H1 (cell line): ENCODE data around the gene CLIP4. TPM values are rescaled to one million over a fixed set of nuclear protein-coding genes. Genes with fewer than 3 reads are reported as not detected.

Experiments used
- CTCF ChIA-PET: fragments of 300-600 bp; sonication (Branson Sonifier 250); formaldehyde crosslinking; loops from one replicate; lab custom pipeline; 2021; ENCODE audit not compliant: partially characterized antibody; lab: Charles Lee
- POLR2A ChIA-PET: fragments of 300-600 bp; sonication (Branson Sonifier 250); formaldehyde crosslinking; loops from one replicate; lab custom pipeline; 2021; ENCODE audit warnings: inconsistent platforms; ENCODE audit not compliant: partially characterized antibody; lab: Charles Lee
- DNase-seq, 2 experiments: peaks; one replicate each; pipeline versions ENCODE4 v3.0.0 to v3.0.0-alpha.2; 2010 to 2022; ENCODE audit warnings: low spot score in 2 of 2, low read depth in 1 of 2, mixed read lengths in 1 of 2
- FAIRE-seq: peaks from 2 replicates; lab custom pipeline; 2011; peaks lifted over from hg19 to GRCh38; lab: Jason Lieb, UNC
- H2AFZ ChIP-seq: 2 replicates; pipeline ENCODE4 v1.8.1; 2012; ENCODE audit warnings: low read length, inconsistent platforms
- H2AK5ac ChIP-seq: 2 replicates; pipeline ENCODE4 v1.6.1; 2013; ENCODE audit warnings: low read depth, low read length
- H2BK120ac ChIP-seq: replicated peaks from 2 replicates; pipeline ENCODE3; 2013; ENCODE audit warnings: low read depth, low read length, inconsistent platforms
- H2BK12ac ChIP-seq: 2 replicates; pipeline ENCODE4 v1.6.1; 2013; ENCODE audit warnings: low read depth, low read length
- H2BK15ac ChIP-seq: 2 replicates; pipeline ENCODE4 v1.6.1; 2013; ENCODE audit warnings: low read length
- H2BK20ac ChIP-seq: 2 replicates; pipeline ENCODE4 v1.6.1; 2013; ENCODE audit warnings: low read length
- H2BK5ac ChIP-seq: 2 replicates; pipeline ENCODE4 v1.6.1; 2013; ENCODE audit warnings: low read depth, low read length
- H3K14ac ChIP-seq: 2 replicates; pipeline ENCODE4 v1.6.1; 2013; ENCODE audit warnings: inconsistent platforms; ENCODE audit not compliant: insufficient read length
- H3K18ac ChIP-seq: 2 replicates; pipeline ENCODE4 v1.6.1; 2013; ENCODE audit warnings: low read length; ENCODE audit errors: extremely low read depth
- H3K23ac ChIP-seq: 2 replicates; pipeline ENCODE4 v1.6.1; 2013; ENCODE audit warnings: inconsistent platforms; ENCODE audit not compliant: insufficient read length
- H3K23me2 ChIP-seq: 2 replicates; pipeline ENCODE4 v1.6.1; 2013; ENCODE audit warnings: low read depth, low read length
- H3K27ac ChIP-seq: 2 replicates; pipeline ENCODE4 v1.6.1; 2011; ENCODE audit warnings: low read depth, low read length, inconsistent platforms
- H3K27me3 ChIP-seq, 4 experiments: replicated peaks in 1 of 4; 1 replicate in 1 of 4; 2 replicates in 3 of 4; pipeline versions ENCODE4 v1.6.1 to v1.8.1; 2011 to 2013; ENCODE audit warnings: low read length in 3 of 4, mild to moderate bottlenecking in 3 of 4, inconsistent platforms in 2 of 4, mixed read lengths in 2 of 4, moderate library complexity in 1 of 4; ENCODE audit not compliant: control insufficient read depth in 3 of 4, insufficient read depth in 3 of 4; ENCODE audit errors: extremely low read depth in 1 of 4
- H3K36me3 ChIP-seq, 4 experiments: 2 replicates each; pipeline versions ENCODE4 v1.6.1 to v1.8.1; 2011 to 2013; ENCODE audit warnings: mild to moderate bottlenecking in 4 of 4, low read length in 3 of 4, moderate library complexity in 2 of 4, control low read depth in 1 of 4, inconsistent platforms in 1 of 4; ENCODE audit not compliant: insufficient read depth in 4 of 4, control insufficient read depth in 2 of 4
- H3K4ac ChIP-seq: replicated peaks from 2 replicates; pipeline ENCODE3; 2013; ENCODE audit warnings: low read length, low read depth, mixed read lengths, inconsistent platforms; ENCODE audit not compliant: insufficient read length
- H3K4me1 ChIP-seq, 4 experiments: replicated peaks in 1 of 4; 1 replicate in 1 of 4; 2 replicates in 3 of 4; pipeline versions ENCODE4 v1.6.1 to v1.8.1; 2011 to 2013; ENCODE audit warnings: low read length in 3 of 4, inconsistent platforms in 2 of 4, mixed read lengths in 1 of 4; ENCODE audit not compliant: insufficient read depth in 4 of 4, control insufficient read depth in 3 of 4
- H3K4me2 ChIP-seq, 2 experiments: 2 replicates each; pipeline versions ENCODE4 v1.6.1 to v1.8.1; 2011 to 2013; ENCODE audit warnings: low read depth in 2 of 2, low read length in 2 of 2, control low read depth in 1 of 2, inconsistent platforms in 1 of 2, mild to moderate bottlenecking in 1 of 2; ENCODE audit not compliant: insufficient read depth in 1 of 2
- H3K4me3 ChIP-seq, 4 experiments: fragments of 200-600, 300-600 bp in 1 of 4; sonication (generic), shearing (Covaris generic), sonication (Bioruptor Twin) in 1 of 4; 2 replicates each; pipeline versions ENCODE4 v1.5.1 to v1.8.1; 2011 to 2016; ENCODE audit warnings: low read length in 4 of 4, low read depth in 3 of 4, control low read depth in 2 of 4, inconsistent platforms in 2 of 4, mild to moderate bottlenecking in 2 of 4, mixed read lengths in 1 of 4, moderate library complexity in 1 of 4; ENCODE audit not compliant: insufficient read depth in 2 of 4; ENCODE audit errors: extremely low read depth in 1 of 4
- H3K56ac ChIP-seq: replicated peaks from 2 replicates; pipeline ENCODE3; 2013; ENCODE audit warnings: low read depth, mild to moderate bottlenecking, mixed read lengths, low read length, inconsistent platforms; ENCODE audit not compliant: insufficient read length
- H3K79me1 ChIP-seq: 2 replicates; pipeline ENCODE4 v1.6.1; 2013; ENCODE audit warnings: low read depth, low read length, control low read depth
- H3K79me2 ChIP-seq, 2 experiments: 2 replicates each; pipeline versions ENCODE4 v1.6.1 to v1.8.1; 2012 to 2013; ENCODE audit warnings: low read length in 2 of 2, mild to moderate bottlenecking in 2 of 2, inconsistent platforms in 1 of 2; ENCODE audit not compliant: insufficient read depth in 2 of 2, control insufficient read depth in 1 of 2
- H3K9ac ChIP-seq, 4 experiments: replicated peaks in 1 of 4; 1 replicate in 1 of 4; 2 replicates in 3 of 4; pipeline versions ENCODE4 v1.6.1 to v1.8.1; 2011 to 2013; ENCODE audit warnings: low read depth in 3 of 4, low read length in 3 of 4, control low read depth in 2 of 4, mild to moderate bottlenecking in 2 of 4, moderate library complexity in 2 of 4, inconsistent platforms in 1 of 4; ENCODE audit errors: extremely low read depth in 1 of 4
- H3K9me3 ChIP-seq, 2 experiments: 2 replicates each; pipeline versions ENCODE4 v1.6.1 to v1.8.1; 2012 to 2013; ENCODE audit warnings: mild to moderate bottlenecking in 2 of 2, moderate library complexity in 2 of 2, control low read depth in 1 of 2, inconsistent platforms in 1 of 2, low read depth in 1 of 2, low read length in 1 of 2, mixed read lengths in 1 of 2; ENCODE audit not compliant: insufficient read depth in 2 of 2
- H4K20me1 ChIP-seq, 2 experiments: replicated peaks in 1 of 2; 2 replicates each; pipeline versions ENCODE3 to v1.8.1; 2011 to 2013; ENCODE audit warnings: inconsistent platforms in 2 of 2, low read length in 2 of 2, mild to moderate bottlenecking in 1 of 2; ENCODE audit not compliant: insufficient read depth in 2 of 2, control insufficient read depth in 1 of 2
- H4K5ac ChIP-seq: 2 replicates; pipeline ENCODE4 v1.6.1; 2013; ENCODE audit warnings: low read length, low read depth, mixed read lengths, inconsistent platforms; ENCODE audit not compliant: insufficient read length
- H4K8ac ChIP-seq: 2 replicates; pipeline ENCODE4 v1.8.0; 2013; ENCODE audit warnings: mild to moderate bottlenecking, moderate library complexity, low read length, inconsistent platforms; ENCODE audit not compliant: insufficient read depth; ENCODE audit errors: extremely low read depth
- H4K91ac ChIP-seq: replicated peaks from 2 replicates; pipeline ENCODE3; 2013; ENCODE audit warnings: low read length, mixed read lengths, inconsistent platforms; ENCODE audit not compliant: insufficient read length
- EZH2 ChIP-seq: fragments of 200-600 bp; sonication (generic); IDR thresholded peaks from 2 replicates; pipeline ENCODE4 v1.7.1; 2012; ENCODE audit warnings: low read depth, mild to moderate bottlenecking, moderate library complexity, low read length, inconsistent platforms; ENCODE audit not compliant: severe bottlenecking
- WGBS, 2 experiments: shearing (Covaris generic) in 1 of 2; methylation state at CpG; one replicate each; pipeline versions ENCODE4 v1.1.6 to v1.1.7; 2013 to 2015; ENCODE audit warnings: low lambda C conversion rate in 2 of 2, mixed read lengths in 2 of 2, inconsistent platforms in 1 of 2, low coverage in 1 of 2, missing lambda C conversion rate in 1 of 2; ENCODE audit not compliant: insufficient replicate concordance in 2 of 2, insufficient coverage in 1 of 2, insufficient read length in 1 of 2; ENCODE audit errors: extremely low coverage in 1 of 2, missing lambda C conversion rate in 1 of 2; 5-methylcytosine and 5-hydroxymethylcytosine counted together
- polyA plus RNA-seq, 7 experiments: library from polyadenylated mRNA; depleted of rRNA in 3 of 7; stranded (reverse) in 5 of 7; unstranded in 2 of 7; fragments of >200 nt in 5 of 7; fragments of 200-250 nt in 2 of 7; gene quantifications; 1 replicate in 5 of 7; 2 replicates in 1 of 7; 4 replicates in 1 of 7; pipeline versions ENCODE4 v1.2.1 to v1.2.3, GENCODE V29; 2011 to 2013; ENCODE audit warnings: missing spikeins in 2 of 7, mixed read lengths in 2 of 7
- total RNA-seq: library from RNA; stranded (reverse); fragmentation: NEBNext Ultra II Directional; extraction: Animal tissue kit (Norgen Biotek cat#: 25700); gene quantifications from 2 replicates; pipeline ENCODE4 v1.2.1, GENCODE V29; 2021

CLIP4 gene
- total and polyA plus RNA-seq, 2 of the 8 experiments (the other 6 are each of a cell fraction or from before 2014, with no cell fraction given): 0.08 to 0.09 TPM

DNA sequence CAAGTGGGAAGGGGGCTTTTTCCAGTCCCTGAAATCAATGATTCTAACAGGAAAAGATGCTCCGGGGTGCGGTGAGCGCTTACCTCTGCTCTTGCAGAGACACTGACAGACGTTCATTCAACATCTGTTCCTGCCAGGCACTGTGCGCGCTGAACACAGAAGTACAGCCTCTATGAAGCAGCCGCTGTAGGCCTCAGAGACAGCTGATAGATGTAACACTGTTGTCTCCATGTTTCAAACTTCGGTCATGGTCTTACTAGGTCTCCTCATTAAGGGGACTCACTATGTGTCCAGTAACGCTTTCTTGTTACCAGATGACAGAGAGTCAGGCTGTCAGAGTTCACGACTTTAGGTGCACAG is 649 bp upstream of the CLIP4 start:
- Histone ChIP-seq H3K23me2 (peaks cover 6% of the 10 kb centered on the region; the same call in 1 of the 2 replicates), H3K36me3 (no peaks in the 10 kb centered on the region; a peak in 1 of 8 replicates), H3K23ac (no peak overlapping the region), H4K8ac (no peak overlapping the region), H4K5ac (no peak overlapping the region), H3K4ac (no peak overlapping the region), H3K79me2 (no peaks in the 10 kb centered on the region), H3K18ac (no peak overlapping the region), H2BK12ac (peak overlapping the region; percentile 50; the same call in 1 of the 2 replicates), H3K27ac (no peak overlapping the region), H3K27me3 (peaks cover 34 to 44% (median 42%) of the 10 kb centered on the region in 4 experiments), H3K9ac (no peak overlapping the region), H3K4me3 (peak overlapping the region in 3 of 4 experiments; percentile 37 to 61 (median 48); a peak in 4 of 8 replicates), H3K4me2 (peak overlapping the region; percentile 79 to 82), H3K79me1 (no peaks in the 10 kb centered on the region), H2BK5ac (no peak overlapping the region), H2AK5ac (no peak overlapping the region), H3K4me1 (peaks cover 0 to 5% (median 0%) of the 10 kb centered on the region in 4 experiments; a peak in 1 of 7 replicates), H3K56ac (no peak overlapping the region), H2BK120ac (no peak overlapping the region), H3K14ac (no peak overlapping the region), H4K91ac (no peak overlapping the region), H3K9me3 (no peaks in the 10 kb centered on the region), H2BK20ac (no peak overlapping the region), H2BK15ac (no peak overlapping the region), H2AFZ (no peak overlapping the region), H4K20me1 (peaks cover 0 to 2% of the 10 kb centered on the region in 2 experiments)
- DNase-seq: no peak
- CTCF ChIA-PET: interaction anchor here (0.5 to 1.6 kb wide), 2 partner anchors 87 to 176 kb away, joined by 3 read pairs; no protein-coding TSS in a partner anchor
- WGBS, 2 experiments: 82% methylated on average over 10 of the region's 10 CpGs; no CpG with 5 or more reads in 1 of the 2 experiments
- POLR2A ChIA-PET: no interaction called here
- FAIRE-seq: no peak
- TF ChIP-seq EZH2: peak; percentile 59
